ENCODE data around the gene TREH.
"Not testable (repeated sequence)": the region's sequence is repeated elsewhere in the genome, so short reads cannot be mapped to it uniquely, and the experiment has no call there.

TREH gene

DNA sequence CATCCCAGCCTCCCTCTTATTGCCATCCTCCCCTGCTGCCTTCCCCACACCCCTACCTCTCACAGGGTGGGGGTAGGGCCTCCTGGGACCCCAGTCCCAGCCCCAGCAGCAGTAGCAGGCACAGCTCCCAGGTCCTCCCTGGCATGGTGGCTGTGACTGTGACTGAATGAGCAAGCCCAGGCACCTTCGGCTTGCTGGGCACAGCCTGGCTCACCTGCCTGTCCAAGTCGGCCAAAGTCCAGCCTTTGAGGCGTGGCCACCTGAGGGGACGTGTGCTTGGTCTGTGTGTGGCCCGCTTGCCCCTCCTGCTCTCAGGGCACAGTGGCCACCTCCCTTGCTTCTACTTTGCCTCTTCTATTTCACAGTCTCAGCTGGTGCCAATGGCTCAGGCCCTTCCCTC lies at the start of gene TREH:
TSS of gene TREH (minus strand) at position 168 of the 400 bp plus-strand sequence. CDS start at position 145, 23 bp downstream.
- TF ChIP-seq, protein P1, sequence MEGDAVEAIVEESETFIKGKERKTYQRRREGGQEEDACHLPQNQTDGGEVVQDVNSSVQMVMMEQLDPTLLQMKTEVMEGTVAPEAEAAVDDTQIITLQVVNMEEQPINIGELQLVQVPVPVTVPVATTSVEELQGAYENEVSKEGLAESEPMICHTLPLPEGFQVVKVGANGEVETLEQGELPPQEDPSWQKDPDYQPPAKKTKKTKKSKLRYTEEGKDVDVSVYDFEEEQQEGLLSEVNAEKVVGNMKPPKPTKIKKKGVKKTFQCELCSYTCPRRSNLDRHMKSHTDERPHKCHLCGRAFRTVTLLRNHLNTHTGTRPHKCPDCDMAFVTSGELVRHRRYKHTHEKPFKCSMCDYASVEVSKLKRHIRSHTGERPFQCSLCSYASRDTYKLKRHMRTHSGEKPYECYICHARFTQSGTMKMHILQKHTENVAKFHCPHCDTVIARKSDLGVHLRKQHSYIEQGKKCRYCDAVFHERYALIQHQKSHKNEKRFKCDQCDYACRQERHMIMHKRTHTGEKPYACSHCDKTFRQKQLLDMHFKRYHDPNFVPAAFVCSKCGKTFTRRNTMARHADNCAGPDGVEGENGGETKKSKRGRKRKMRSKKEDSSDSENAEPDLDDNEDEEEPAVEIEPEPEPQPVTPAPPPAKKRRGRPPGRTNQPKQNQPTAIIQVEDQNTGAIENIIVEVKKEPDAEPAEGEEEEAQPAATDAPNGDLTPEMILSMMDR (IDR thresholded peaks at IDR 0.05; ENCODE audit: insufficient read depth, missing control alignments) = no peak
- DNase-seq (ENCODE audit: insufficient read length, low spot score) = no peak
- FAIRE-seq = no peak

GRCh38 chr11:118728112-118728511 lies 48.7 kb upstream of the TREH start:
- DNase-seq (ENCODE audit: insufficient read length, low spot score); FAIRE-seq: not testable (repeated sequence)

GRCh38 chr11:118727721-118728066 lies 48.2 kb upstream of the TREH start:
- not testable (repeated sequence) for DNase-seq (ENCODE audit: insufficient read length, low spot score); FAIRE-seq

DNA sequence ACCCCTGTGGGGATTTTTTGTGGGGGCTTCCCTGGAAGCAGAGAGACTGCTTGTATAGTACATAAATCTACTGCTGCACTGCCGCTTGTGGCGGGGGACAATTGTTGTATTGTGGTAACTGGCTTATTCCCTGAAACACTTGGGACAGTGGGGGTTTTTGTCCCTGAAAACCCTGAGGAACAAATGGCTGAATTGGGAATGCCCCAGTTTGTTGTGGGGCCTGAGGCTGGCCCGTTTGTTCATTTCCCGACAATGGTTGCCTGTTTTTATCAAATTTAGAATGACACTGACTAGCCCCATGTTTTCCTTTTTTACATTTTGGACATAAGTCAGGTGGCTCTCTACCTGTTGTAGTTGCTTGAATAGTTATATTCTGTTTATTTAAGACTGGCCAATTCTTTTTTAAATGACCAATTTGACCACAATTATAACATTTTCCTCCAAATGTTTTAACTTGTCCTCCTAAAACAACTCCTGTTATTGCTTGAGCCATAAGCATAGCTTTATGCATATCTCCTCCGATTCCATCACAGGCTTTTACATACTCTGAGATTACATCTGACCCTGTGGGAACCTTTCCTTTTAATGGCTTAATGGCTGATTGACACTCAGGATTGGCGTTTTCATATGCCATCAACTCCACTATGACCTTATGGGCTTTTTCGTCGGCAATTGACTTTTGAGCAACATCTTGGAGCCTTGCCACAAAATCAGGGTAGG lies 47.7 kb upstream of the TREH start:
- not testable (repeated sequence) for FAIRE-seq; DNase-seq (ENCODE audit: insufficient read length, low spot score)

DNA sequence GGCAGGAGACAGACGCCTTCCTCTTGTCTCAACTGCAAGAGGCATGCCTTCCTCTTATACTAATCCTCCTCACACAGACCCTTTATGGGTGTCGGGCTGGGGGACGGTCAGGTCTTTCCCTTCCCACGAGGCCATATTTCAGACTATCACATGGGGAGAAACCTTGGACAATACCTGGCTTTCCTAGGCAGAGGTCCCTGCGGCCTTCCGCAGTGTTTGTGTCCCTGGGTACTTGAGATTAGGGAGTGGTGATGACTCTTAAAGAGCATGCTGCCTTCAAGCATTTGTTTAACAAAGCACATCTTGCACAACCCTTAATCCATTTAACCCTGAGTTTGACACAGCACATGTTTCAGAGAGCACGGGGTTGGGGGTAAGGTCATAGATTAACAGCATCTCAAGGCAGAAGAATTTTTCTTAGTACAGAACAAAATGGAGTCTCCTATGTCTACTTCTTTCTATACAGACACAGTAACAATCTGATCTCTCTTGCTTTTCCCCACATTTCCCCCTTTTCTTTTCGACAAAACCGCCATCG lies 42.1 kb upstream of the TREH start:
- not testable (repeated sequence) for FAIRE-seq; DNase-seq (ENCODE audit: insufficient read length, low spot score)

GRCh38 chr11:118720740-118721139 lies 41.3 kb upstream of the TREH start:
- DNase-seq (ENCODE audit: insufficient read length, low spot score); FAIRE-seq: not testable (repeated sequence)

GRCh38 chr11:118720078-118720477 lies 40.6 kb upstream of the TREH start:
- FAIRE-seq; DNase-seq (ENCODE audit: insufficient read length, low spot score): not testable (repeated sequence)

DNA sequence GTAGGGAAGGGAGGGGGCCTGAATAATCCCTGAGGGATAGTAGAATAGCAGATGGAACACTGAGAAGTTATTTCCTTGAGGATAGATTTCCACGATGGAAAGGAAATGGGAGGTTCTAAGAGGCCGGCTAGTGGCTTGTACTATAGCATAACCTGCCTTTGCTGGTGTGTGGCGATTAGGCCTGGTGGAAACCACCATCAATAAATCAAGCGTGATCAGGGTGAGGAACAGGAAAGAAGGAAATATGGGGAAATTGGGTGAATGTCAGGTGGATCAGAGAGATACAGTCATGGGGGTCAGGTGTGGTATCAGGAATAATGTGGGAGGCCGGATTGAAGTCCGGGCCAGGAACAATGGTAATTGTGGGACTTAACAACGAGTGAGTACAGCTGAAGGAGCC lies 39.1 kb upstream of the TREH start:
- not testable (repeated sequence) for FAIRE-seq; DNase-seq (ENCODE audit: insufficient read length, low spot score)

GRCh38 chr11:118717733-118718132 lies 38.3 kb upstream of the TREH start:
- not testable (repeated sequence) for DNase-seq (ENCODE audit: insufficient read length, low spot score); FAIRE-seq

GRCh38 chr11:118717221-118717620 lies 37.8 kb upstream of the TREH start:
- not testable (repeated sequence) for DNase-seq (ENCODE audit: insufficient read length, low spot score); FAIRE-seq

GRCh38 chr11:118715837-118716260 lies 36.4 kb upstream of the TREH start:
- FAIRE-seq (no peak), DNase-seq (ENCODE audit: insufficient read length, low spot score) (no peak)
- TF ChIP-seq, protein P1 (IDR thresholded peaks at IDR 0.05; ENCODE audit: insufficient read depth, missing control alignments) = no peak

GRCh38 chr11:118715245-118715831 lies 35.9 kb upstream of the TREH start:
- DNase-seq (ENCODE audit: insufficient read length, low spot score) (no peak), FAIRE-seq (no peak)
- TF ChIP-seq, protein P1 (IDR thresholded peaks at IDR 0.05; ENCODE audit: insufficient read depth, missing control alignments) = no peak

Measured in D721Med (cell line).